Type B pancreatic cell (in vitro differentiated cells): Measurements from ENCODE around the gene ALDH4A1. TPM values are rescaled to one million over a fixed set of nuclear protein-coding genes. Genes with fewer than 3 reads are reported as not detected.
"Not testable (repeated sequence)": the region's sequence is repeated elsewhere in the genome, so short reads cannot be mapped to it uniquely, and the experiment has no call there.

Source experiments
- DNase-seq: peaks from one replicate; pipeline ENCODE4 v3.0.0; 2021; ENCODE audit warnings: mixed read lengths; ENCODE audit not compliant: unreplicated experiment; ENCODE audit errors: extremely low spot score
- H3K27ac Mint-ChIP-seq: 2 replicates; pipeline ENCODE4 v1.8.0; 2021; ENCODE audit warnings: mild to moderate bottlenecking, mixed read lengths
- H3K27me3 Mint-ChIP-seq: 2 replicates; pipeline ENCODE4 v1.8.0; 2021; ENCODE audit warnings: mixed read lengths
- H3K36me3 Mint-ChIP-seq: 2 replicates; pipeline ENCODE4 v1.8.0; 2021; ENCODE audit warnings: mixed read lengths
- H3K4me1 Mint-ChIP-seq: one replicate; pipeline ENCODE4 v1.8.0; 2021; ENCODE audit warnings: mixed read lengths; ENCODE audit not compliant: unreplicated experiment
- H3K4me3 Mint-ChIP-seq: 2 replicates; pipeline ENCODE4 v1.8.0; 2021; ENCODE audit warnings: mild to moderate bottlenecking, mixed read lengths
- H3K9me3 Mint-ChIP-seq: 2 replicates; pipeline ENCODE4 v1.8.0; 2021; ENCODE audit warnings: mixed read lengths
- total RNA-seq: library from RNA; stranded (reverse); gene quantifications from 2 replicates; pipeline ENCODE4 v1.2.1, GENCODE V29; 2021; ENCODE audit warnings: low replicate concordance
- TF ChIP-seq, protein P1 (sequence below): fragments of 200-600 bp; sonication (generic); conservative IDR thresholded peaks from 2 replicates; pipeline ENCODE4 v1.5.0; 2021; ENCODE audit warnings: antibody characterized with exemption, mild to moderate bottlenecking

ALDH4A1 gene
- total RNA-seq, 1 donor from 2014 or later = 26.7 TPM

GRCh38 chr1:18849261-18849711 lies 53.1 kb downstream of the ALDH4A1 start:
- Mint-ChIP-seq H3K27ac (no peak overlapping the region), H3K4me3 (no peak overlapping the region), H3K27me3 (peaks cover 23% of the 10 kb centered on the region), H3K36me3 (no peaks in the 10 kb centered on the region), H3K9me3 (no peaks in the 10 kb centered on the region), H3K4me1 (no peaks in the 10 kb centered on the region)
- no peak for DNase-seq
- TF ChIP-seq, protein P1, sequence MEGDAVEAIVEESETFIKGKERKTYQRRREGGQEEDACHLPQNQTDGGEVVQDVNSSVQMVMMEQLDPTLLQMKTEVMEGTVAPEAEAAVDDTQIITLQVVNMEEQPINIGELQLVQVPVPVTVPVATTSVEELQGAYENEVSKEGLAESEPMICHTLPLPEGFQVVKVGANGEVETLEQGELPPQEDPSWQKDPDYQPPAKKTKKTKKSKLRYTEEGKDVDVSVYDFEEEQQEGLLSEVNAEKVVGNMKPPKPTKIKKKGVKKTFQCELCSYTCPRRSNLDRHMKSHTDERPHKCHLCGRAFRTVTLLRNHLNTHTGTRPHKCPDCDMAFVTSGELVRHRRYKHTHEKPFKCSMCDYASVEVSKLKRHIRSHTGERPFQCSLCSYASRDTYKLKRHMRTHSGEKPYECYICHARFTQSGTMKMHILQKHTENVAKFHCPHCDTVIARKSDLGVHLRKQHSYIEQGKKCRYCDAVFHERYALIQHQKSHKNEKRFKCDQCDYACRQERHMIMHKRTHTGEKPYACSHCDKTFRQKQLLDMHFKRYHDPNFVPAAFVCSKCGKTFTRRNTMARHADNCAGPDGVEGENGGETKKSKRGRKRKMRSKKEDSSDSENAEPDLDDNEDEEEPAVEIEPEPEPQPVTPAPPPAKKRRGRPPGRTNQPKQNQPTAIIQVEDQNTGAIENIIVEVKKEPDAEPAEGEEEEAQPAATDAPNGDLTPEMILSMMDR = no peak

GRCh38 chr1:18847723-18848122 lies 54.6 kb downstream of the ALDH4A1 start:
- peaks cover 32% of the 10 kb centered on the region for H3K27me3 Mint-ChIP-seq
- not testable (repeated sequence) for H3K36me3 Mint-ChIP-seq, H3K27ac Mint-ChIP-seq, H3K4me1 Mint-ChIP-seq, H3K4me3 Mint-ChIP-seq, DNase-seq, H3K9me3 Mint-ChIP-seq

DNA sequence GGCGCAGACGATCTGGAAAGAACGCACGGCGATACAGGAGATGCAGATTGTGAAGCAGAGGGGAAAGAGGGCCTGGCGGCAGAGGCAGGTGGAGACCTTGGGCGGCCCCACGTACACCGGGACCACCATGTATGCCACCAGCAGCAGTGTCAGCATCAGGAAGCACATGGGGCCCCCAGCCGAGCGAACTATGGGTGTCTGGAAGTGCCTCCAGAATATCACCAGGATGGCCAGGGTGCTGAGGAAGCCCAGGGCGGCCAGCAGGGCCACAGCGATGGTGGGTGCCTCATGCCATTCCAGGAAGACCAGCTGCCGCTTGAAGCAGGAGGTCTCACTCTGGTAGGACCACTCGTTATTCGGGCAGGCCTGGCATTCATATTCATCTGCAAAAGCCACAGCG lies 62.2 kb downstream of the ALDH4A1 start:
- Mint-ChIP-seq H3K27me3 (peaks cover 43% of the 10 kb centered on the region), H3K4me1 (no peaks in the 10 kb centered on the region), H3K4me3 (no peak overlapping the region), H3K27ac (no peak overlapping the region), H3K36me3 (no peaks in the 10 kb centered on the region), H3K9me3 (no peaks in the 10 kb centered on the region)
- no peak for DNase-seq
- TF ChIP-seq, protein P1 = no peak

DNA sequence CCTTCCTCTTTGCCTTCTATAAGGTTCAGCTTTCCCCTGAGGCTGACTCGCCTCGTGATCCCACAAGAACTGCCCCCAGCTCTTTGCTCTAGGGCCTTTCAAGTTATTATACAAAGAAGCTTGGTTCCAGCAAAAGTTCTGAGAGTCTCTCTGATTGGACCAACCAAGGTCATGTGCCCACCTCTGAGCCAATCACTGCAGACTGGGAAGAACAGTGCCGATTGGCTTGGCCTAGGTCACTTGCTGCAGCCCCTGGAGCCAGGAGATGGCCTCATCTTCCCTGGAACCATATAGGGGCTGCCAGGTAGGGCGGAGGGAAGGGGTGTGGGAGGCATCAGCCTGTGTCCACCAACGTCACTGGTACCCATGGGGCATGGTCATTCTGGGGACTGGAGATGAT lies 65.7 kb downstream of the ALDH4A1 start:
- H3K27ac Mint-ChIP-seq = no peak overlapping the region
- H3K4me3 Mint-ChIP-seq = no peak overlapping the region
- no peaks in the 10 kb centered on the region for H3K9me3 Mint-ChIP-seq
- peaks cover 20% of the 10 kb centered on the region for H3K27me3 Mint-ChIP-seq
- no peaks in the 10 kb centered on the region for H3K36me3 Mint-ChIP-seq
- H3K4me1 Mint-ChIP-seq = no peaks in the 10 kb centered on the region
- DNase-seq = no peak
- TF ChIP-seq, protein P1 = no peak

DNA sequence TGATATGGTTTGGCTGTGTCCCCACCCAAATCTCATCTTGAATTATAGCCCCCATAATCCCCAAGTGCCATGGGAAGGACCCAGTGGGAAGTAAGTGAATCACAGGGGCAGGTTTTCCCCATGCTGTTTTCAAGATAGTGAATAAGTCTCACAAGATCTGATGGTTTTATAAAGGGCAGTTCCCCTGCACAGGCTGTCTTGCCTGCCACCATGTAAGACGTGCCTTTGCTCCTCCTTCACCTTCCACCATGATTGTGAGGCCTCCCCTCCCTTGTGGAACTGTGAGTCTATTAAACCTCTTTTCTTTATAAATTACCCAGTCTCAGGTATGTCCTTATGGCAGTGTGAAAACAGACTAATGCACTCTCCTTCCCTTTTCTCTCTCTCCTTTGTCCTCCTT lies 70.0 kb downstream of the ALDH4A1 start:
- DNase-seq, H3K4me1 Mint-ChIP-seq, H3K36me3 Mint-ChIP-seq, H3K27ac Mint-ChIP-seq, H3K4me3 Mint-ChIP-seq, H3K9me3 Mint-ChIP-seq: not testable (repeated sequence)
- peaks cover 22% of the 10 kb centered on the region for H3K27me3 Mint-ChIP-seq

GRCh38 chr1:18831656-18832055 lies 70.7 kb downstream of the ALDH4A1 start:
- Mint-ChIP-seq H3K9me3 (peaks cover 8% of the 10 kb centered on the region), H3K27me3 (peaks cover 20% of the 10 kb centered on the region), H3K4me3 (no peak overlapping the region), H3K27ac (no peak overlapping the region), H3K36me3 (no peaks in the 10 kb centered on the region), H3K4me1 (no peaks in the 10 kb centered on the region)
- TF ChIP-seq, protein P1 = no peak
- DNase-seq = no peak

GRCh38 chr1:18830596-18830995 lies 71.8 kb downstream of the ALDH4A1 start:
- Mint-ChIP-seq H3K27ac (no peak overlapping the region), H3K4me3 (no peak overlapping the region), H3K36me3 (no peaks in the 10 kb centered on the region), H3K27me3 (peaks cover 30% of the 10 kb centered on the region), H3K9me3 (peaks cover 14% of the 10 kb centered on the region), H3K4me1 (no peaks in the 10 kb centered on the region)
- DNase-seq = no peak
- TF ChIP-seq, protein P1 = no peak
